ENCODE results near the gene GPC5. TPM values are rescaled to one million over a fixed set of nuclear protein-coding genes. Genes with fewer than 3 reads are reported as not detected.

GPC5 gene
- total RNA-seq, 1 experiment from 2014 or later: 0.15 TPM

GRCh38 chr13:92377396-92377795 is 979.0 kb downstream of the GPC5 start:
- Histone ChIP-seq H3K9ac (ENCODE audit: extremely low read depth, insufficient read length, low read length) (no peak overlapping the region), H3K79me2 (ENCODE audit: insufficient read depth, low read length) (no peaks in the 10 kb centered on the region), H3K4ac (ENCODE audit: low read depth, low read length) (no peak overlapping the region), H3T11ph (ENCODE audit: low read length) (no peak overlapping the region), H3K79me1 (ENCODE audit: insufficient read depth, low read depth, low read length, poor library complexity, severe bottlenecking) (no peaks in the 10 kb centered on the region), H3K4me1 (ENCODE audit: insufficient read depth, low read length) (no peaks in the 10 kb centered on the region), H3K18ac (ENCODE audit: insufficient read length, low read depth, low read length) (no peak overlapping the region), H3K27ac (ENCODE audit: insufficient read length, low read depth, low read length) (no peak overlapping the region), H2BK120ac (ENCODE audit: low read depth, low read length, poor library complexity, severe bottlenecking) (no peak overlapping the region), H2AFZ (ENCODE audit: low read length) (no peak overlapping the region), H2BK15ac (ENCODE audit: low read depth, low read length) (no peak overlapping the region), H2BK20ac (ENCODE audit: low read depth, low read length, poor library complexity, severe bottlenecking) (no peak overlapping the region), H3K9me3 (ENCODE audit: control insufficient read depth, low read depth, low read length) (no peaks in the 10 kb centered on the region), H4K5ac (ENCODE audit: insufficient read length, low read depth, low read length) (no peak overlapping the region), H4K20me1 (ENCODE audit: control insufficient read depth, insufficient read depth, insufficient read length) (no peaks in the 10 kb centered on the region), H4K91ac (ENCODE audit: insufficient read length, low read depth, low read length) (no peak overlapping the region), H2BK5ac (ENCODE audit: insufficient read length, low read length) (no peak overlapping the region), H3K14ac (ENCODE audit: insufficient read depth, low read length) (no peak overlapping the region), H4K8ac (replicated peaks; ENCODE audit: insufficient read length, low read depth, low read length) (no peak overlapping the region), H2AK5ac (ENCODE audit: insufficient read length, low read length) (no peak overlapping the region), H2BK12ac (ENCODE audit: insufficient read length, low read depth, low read length) (no peak overlapping the region), H3K4me2 (ENCODE audit: insufficient read depth, insufficient read length, low read length) (no peak overlapping the region), H3K27me3 (ENCODE audit: insufficient read depth, low read length) (no peaks in the 10 kb centered on the region), H3K56ac (ENCODE audit: insufficient read length, low read depth, low read length) (no peak overlapping the region), H3K23me2 (ENCODE audit: insufficient read length, low read depth, low read length, poor library complexity, severe bottlenecking) (no peaks in the 10 kb centered on the region), H3K23ac (ENCODE audit: insufficient read length, low read depth, low read length) (no peak overlapping the region)
- Mint-ChIP-seq H3K27me3 (ENCODE audit: low read depth) (no peaks in the 10 kb centered on the region), H3K27ac (no peak overlapping the region), H3K4me1 (no peaks in the 10 kb centered on the region), H3K36me3 (ENCODE audit: insufficient read depth in 1 of 3, low read depth in 3 of 3) (no peaks in the 10 kb centered on the region), H3K9me3 (no peaks in the 10 kb centered on the region; a peak in 1 of 5 replicates), H3K4me3 (no peak overlapping the region)
- no CpG with 5 or more reads among the region's 1 CpG for WGBS (ENCODE audit: extremely low coverage, insufficient read length, low lambda C conversion rate)
- no peak for DNase-seq
- TF ChIP-seq CTCF (conservative IDR thresholded peaks at IDR 0.05): no peak

Data from H9 (cell line).